HG02623 (cell line): Measurements from ENCODE around the gene USHBP1.

ENCODE experiments used
- ATAC-seq: cut with Tn5 transposase; IDR thresholded peaks from one replicate; pipeline ENCODE4 v1.9.1; 2021; ENCODE audit warnings: moderate library complexity; ENCODE audit not compliant: unreplicated experiment

Gene USHBP1

DNA sequence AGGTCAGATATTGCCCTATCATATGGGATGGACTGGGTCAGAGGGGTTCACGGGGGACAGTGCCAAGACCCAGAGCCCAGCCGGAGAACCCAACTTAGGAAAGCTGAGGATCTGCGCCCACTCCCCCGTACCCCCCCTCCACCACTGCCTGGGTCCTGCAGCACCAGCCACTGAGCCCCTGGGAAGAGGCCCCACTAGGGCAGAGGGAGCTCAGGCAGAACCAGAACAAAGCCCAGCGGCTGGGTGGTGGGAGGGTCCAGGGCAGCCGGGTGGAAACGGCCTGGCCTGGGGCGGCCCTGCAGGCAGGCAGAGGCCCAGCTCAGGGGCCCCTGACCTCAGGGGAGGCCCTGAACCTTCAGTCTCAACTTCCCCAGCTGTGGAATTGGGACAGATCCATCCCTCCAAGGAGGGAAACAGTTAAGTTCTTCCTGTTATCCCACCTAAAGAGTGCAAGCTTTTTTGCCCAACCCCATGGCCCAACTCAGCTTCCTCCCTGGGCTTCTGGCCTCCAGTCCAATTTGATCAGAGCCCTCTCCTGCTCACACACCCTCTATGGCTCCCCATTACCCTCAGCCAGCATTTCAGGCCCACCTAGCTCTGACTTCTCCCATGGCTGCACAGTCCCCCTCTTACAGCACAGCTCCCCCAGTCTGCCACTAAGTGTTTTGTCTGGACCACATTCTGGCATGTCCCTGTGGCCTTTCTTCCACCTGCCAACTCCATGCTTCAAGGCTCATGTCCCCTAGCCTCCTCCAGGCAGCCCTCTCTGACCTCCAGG, 21.9 kb downstream of the USHBP1 start:
- no peak for ATAC-seq

GRCh38 chr19:17240826-17241399, 23.6 kb downstream of the USHBP1 start:
- ATAC-seq, result no peak

GRCh38 chr19:17240062-17240752, 24.3 kb downstream of the USHBP1 start:
- ATAC-seq, result no peak

DNA sequence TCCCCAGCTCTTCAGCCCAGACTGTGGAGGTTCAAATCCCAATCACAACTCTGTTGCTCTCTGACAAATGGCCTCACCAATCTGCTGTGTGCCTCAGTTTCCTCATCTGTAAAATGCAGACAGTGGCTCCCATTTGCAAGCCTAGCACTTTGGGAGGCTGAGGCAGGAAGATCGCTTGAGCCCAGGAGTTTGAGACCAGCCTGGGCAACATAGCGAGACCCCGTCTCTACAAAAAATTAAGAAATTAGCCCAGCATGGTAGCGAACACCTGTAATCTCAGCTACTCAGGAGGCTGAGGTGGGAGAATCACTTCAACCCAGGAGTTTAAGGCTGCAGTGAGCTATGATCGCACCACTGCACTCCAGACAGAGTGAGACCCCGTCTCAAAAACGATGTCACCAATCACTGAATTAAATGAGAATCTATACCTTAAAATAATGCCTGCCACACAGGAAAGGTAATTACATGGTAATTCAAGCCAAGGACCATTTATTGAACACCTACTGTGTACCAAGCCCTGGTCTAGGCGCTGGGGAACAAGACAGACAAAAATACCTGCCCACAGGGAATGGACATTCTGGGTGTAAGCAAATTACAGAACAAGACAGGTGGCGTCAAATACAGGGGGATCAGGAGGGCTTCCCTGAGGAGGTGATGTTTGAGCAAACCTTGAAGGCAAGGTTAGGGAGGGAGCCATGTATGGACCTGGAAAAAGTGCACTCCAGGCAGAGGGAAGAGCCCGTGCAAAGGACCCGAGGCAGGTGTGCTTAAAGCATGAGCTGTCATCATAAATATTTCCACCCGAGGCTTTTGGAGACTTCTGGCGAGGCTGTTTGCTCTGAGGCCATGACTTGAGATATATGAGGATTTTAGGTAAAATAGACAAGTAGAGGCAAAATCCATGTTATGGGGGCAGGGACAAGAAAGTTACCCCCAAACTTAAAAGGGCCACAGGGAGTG, 26.5 kb downstream of the USHBP1 start:
- ATAC-seq, result no peak

DNA sequence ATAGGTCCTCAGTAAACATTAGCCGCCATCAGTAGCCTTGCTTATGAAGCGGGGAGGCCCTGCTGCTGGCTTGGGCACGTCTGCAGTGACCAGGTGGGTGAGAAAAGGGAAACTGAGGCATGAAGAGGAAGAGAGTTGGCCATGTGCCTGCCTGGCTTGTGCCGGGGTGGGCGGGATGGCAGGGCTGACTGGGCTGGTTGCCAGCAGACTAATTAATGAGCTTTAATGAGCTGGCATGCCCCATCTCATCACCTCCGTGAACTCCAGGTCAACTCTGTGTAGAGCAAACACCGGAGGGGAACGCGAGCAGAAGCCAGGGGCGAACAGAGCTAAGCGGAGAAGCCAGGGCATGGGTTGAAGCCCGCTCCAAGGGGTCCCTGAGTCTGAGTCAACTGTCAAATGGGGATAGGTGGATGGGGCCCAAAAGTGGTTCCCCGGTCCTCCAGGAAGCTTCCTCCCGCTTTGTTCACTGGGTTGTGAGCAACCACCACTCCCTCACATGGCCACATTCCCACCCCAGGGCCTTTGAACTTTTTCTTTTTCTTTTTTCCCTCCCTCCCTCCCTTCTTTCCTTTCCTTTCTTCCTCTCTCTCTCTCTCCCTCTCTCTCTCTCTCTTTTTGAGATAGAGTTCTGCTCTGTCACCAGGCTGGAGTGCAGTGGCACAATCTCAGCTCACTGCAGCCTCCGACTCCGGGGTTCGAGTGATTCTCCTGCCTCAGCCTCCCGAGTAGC, 27.6 kb downstream of the USHBP1 start:
- ATAC-seq, result no peak

GRCh38 chr19:17235971-17236777, 28.4 kb downstream of the USHBP1 start:
- ATAC-seq, result no peak

GRCh38 chr19:17235300-17235970, 29.1 kb downstream of the USHBP1 start:
- ATAC-seq, result no peak

DNA sequence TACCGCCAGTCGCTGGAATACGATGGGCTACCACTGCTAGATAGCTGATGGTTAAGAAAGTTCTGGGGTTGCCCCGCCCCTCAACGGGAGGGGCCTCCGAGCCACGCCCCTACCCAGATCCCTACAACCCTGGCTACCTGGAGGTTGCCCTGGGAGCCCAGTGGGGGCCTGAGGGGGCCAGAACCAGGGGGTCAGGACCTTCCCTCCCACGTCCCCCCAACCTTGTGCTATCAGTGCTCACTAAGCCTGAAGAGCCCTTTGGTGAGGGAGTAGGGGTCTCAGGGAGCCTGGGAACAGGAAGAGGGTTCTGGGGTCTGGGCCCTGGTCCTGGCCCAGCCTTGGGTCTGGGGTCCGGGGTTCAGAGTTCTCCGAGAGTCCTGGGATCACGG, 29.6 kb downstream of the USHBP1 start:
- no peak for ATAC-seq

DNA sequence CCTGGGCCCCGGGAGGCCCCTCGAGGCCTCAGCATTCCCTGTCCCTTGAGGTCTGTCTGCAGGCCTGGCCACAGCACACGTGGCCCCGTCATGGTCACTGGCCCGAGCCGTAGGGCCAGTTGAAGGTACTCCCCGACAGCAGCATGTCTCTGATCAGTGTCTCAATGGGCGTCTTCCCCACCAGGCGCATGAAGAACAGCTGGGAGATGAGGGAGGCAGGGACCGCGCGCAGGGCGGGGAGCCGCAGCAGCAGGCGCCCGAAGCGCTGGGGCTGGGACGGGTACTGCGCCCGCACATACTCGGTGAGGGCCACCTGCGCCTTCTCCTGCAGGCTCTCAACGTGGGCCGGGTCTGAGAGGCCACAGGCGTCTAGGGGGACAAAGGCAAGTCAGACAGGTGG, 32.3 kb downstream of the USHBP1 start:
- no peak for ATAC-seq

DNA sequence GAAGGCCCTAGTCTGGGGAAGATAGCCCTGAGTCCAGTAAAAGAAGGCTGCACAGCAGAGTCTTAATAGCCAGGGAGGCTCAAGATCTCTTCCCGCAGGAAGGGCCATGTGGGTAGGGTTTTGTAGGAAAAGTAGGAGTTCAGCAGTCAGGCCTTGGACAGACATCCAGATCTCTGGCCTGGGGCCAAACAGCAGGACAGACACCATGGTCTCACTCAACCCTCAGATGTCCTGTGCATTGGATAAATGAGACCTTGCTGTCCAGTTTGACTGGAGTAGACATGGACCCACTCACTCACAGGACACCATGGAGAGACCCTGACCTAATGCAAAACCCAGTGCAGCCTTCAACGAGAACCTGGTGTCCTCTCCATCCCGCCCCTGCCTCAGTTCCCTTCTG, 34.7 kb downstream of the USHBP1 start:
- ATAC-seq, result no peak

DNA sequence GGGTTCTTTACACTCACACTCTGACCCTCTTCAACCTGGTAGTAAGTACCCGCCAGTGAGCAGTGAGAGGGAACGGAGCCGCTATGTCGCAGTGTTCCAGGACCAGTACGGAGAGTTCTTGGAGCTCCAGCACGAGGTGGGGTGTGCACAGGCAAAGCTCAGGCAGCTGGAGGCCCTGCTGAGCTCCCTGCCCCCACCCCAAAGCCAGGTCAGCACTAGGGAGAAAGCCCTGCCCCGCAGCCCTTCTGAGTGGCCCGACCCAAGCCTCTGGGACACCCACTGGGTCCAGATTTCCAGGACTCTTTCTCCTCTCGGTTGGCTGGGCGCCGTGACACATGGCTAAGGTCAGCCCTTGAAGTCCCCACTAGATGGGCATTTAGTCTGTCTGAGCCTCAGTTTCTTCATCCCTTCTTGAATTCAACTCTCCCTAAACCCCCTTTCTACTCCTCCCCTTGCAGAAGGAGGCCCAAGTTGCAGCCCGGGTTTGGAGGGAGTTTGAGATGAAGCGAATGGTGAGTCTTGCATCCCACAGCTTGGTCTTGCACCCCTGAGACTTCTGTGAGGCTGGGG, 36.7 kb downstream of the USHBP1 start:
- no peak for ATAC-seq

DNA sequence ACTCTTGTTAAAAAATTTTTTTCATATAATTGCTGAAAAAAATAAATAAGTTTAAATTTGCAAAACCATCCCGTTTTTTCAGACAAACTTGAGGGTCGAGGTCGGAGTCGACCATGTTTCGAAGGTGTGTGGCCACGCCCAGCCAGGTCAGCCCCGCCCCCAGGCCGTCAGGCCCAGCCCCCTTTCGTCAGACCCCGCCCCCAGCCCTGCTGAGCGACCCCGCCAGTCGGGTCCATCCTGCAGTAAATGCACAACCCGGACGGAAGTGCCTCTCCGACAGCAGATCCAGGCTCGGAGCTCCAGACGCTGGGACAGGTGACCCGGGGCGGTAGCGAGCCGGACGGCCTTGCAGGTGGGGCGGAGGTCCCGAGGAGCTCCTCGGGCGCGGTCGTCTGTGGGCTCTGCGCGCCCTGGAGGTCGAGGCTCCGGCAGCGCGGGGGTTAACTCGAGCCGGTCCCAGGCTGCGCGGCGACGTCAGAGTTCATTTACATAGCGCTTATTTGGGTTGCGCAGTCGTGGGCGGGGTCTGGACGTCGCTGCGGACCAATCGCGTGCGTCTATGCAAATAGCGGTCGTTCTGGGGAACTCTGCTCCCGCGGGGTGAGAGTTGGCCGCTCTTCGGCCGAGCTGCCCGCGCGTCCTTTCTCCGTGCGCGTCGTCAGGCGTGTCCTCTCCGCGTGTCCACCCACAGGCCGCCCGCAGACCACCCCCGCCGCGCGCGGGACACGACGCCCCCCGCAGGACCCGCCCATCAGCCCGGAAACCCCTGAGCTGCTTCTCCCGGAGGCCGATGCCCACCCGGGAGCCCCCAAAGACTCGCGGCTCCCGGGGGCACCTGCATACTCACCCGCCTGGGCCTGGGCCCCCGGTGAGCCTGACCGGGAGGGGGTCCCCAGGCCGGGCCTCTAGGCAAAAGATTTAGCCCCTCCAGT, 38.3 kb downstream of the USHBP1 start, which contains the start of gene OCEL1:
OCEL1 (plus strand) TSS at position 225 of the 932 bp plus-strand sequence; CDS start at position 247, 22 bp downstream.
- ATAC-seq, result peak; percentile 85

GRCh38 chr19:17225053-17225452, 39.5 kb downstream of the USHBP1 start:
- no peak for ATAC-seq

DNA sequence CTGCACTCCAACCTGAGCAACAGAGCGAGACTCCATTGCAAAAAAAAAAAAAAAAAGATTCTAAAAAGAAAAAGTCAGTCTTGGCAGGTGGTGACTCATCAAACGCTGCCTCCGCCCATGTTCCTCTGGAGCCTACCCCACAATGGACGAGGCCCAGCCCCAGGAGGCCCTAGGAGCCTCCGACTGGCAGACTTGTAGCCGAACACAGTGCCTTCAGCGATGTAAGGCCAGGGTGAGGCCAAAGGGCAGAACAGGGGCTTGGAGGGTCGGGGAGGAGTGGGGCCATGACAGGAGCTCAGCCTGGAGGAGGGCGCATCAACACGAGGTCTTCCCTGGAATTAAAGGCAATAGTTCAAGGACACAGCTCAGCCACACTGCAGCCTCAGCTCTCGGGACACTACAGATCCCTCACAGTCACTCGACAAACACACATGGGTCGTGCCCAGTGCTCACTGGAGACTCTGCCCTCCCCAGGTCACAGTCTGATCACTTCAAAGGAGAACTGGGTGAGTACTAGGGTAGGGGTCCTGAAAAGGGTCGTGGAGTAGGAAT, 44.3 kb downstream of the USHBP1 start:
- ATAC-seq, result no peak

- no peak for ATAC-seq
Observed at GRCh38 chr19:17219286-17219685, 45.3 kb downstream of the USHBP1 start.

DNA sequence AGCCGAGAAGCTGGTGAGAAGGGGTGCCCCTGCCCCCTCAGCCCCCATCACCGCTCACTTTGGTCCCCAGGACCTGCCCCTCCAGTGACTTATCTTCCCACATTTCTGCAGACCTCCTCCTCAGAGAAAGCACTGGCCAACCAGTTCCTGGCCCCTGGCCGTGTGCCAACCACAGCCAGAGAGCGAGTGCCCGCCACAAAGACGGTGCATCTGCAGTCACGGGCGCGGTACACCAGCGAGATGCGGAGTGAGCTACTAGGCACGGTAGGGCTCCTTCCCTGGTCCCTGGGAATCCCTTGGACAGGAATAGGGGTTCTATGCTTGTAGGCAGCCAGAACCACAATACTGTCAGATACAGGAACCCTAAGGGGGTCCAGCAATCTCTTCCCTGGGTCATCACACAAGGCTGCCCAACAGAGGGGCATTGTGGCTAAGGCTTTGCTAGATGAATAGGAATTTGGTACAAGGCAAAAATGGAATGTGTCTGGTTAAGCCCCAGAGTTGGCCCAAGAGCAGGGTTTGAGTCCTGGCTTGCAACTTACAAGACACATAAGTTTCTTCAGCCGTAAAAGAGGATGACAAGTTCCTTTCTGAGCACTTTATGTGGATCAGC, 48.4 kb downstream of the USHBP1 start:
- ATAC-seq, result no peak
